Measurements from ENCODE around the gene CD82.

The CD82 gene

DNA sequence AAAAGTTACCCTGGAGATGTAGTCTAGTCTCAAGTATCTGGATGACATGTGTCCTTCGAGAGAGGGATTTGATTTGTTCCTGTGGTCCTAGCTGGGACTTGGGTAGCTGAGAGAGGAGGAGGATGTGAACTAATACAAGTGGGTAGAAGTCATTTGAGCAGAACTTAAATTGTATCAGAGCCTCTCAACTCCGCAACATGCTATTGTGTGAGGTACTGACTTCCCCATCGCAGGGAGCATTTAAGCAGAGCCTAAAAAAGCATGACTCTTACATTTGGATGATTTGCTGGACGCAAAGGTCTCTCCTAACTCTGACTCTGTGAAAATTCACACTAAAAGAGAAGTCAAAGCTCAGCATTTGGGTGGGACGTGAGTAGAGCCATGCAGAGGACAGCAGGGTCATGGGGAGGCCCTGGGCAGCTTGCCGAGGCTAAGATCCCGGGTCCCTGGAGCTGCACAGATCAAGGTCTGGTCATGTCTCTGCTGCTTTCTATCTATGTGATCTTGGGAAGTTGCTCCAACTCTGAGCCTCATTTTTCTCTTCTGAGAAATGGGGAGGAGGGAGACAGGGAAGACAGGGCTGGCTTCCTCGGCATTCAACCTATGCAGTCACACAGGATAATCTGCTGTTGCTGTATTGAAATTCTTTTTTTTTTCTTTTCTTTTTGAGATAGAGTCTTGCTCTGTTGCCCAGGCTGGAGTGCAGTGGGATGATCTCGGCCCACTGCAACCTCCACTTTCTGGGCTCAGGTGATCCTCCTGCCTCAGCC, 44.9 kb downstream of the CD82 start:
- in situ Hi-C loops (cut with MboI; ENCODE audit: low sequenced_read_pairs), result loop anchor here (25.0 kb wide), 1 partner anchor 477 kb away; no protein-coding TSS in a partner anchor

- in situ Hi-C loops (cut with MboI; ENCODE audit: low sequenced_read_pairs), result loop anchor here (25.0 kb wide), 1 partner anchor 476 kb away; no protein-coding TSS in a partner anchor
These were observed 45.6 kb downstream of the CD82 start for GRCh38 chr11:44611088-44611487.

DNA sequence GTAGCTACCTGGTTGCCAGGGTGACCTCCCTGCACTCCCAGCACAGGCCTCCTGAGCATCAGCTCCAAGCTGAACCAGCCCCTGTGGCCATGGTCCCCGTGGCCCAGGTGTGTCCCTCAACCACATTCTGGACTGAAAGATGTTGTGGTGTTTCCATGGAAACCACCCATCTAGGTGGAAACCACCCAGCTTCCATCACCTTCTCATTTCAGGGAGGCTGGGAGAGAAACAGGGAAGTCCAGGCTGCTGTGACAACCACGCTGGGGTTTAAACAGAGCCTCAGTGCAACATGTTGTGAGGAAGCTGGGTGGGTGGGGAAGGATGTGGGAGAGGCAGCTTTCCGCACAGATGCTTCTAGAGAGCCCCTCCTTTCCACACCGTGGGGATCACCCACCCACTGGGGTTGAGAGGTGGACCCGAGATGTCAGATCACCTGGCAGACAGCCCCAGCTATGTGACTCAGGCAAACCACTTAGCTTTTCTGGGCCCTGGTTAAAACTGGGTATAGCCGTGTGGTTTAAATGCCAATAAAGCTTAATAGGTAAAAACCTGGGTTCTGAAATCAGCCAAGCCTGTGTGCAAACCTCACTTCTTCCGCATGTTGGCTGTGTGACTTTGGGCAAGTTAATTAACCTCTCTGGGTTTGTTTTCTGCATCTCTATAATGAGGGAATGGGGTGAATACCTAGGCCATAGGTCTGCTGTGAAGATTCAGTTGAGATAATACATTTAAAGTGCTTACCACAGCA, 46.4 kb downstream of the CD82 start:
- in situ Hi-C loops (cut with MboI; ENCODE audit: low sequenced_read_pairs), result loop anchor here (25.0 kb wide), 1 partner anchor 475 kb away; no protein-coding TSS in a partner anchor

- in situ Hi-C loops (cut with MboI; ENCODE audit: low sequenced_read_pairs), result loop anchor here (25.0 kb wide), 1 partner anchor 474 kb away; no protein-coding TSS in a partner anchor
These were observed 47.7 kb downstream of the CD82 start for GRCh38 chr11:44613153-44613552.

GRCh38 chr11:44614281-44614775, 48.9 kb downstream of the CD82 start:
- in situ Hi-C loops (cut with MboI; ENCODE audit: low sequenced_read_pairs), result loop anchor here (25.0 kb wide), 1 partner anchor 473 kb away; no protein-coding TSS in a partner anchor

GRCh38 chr11:44615041-44615755, 49.7 kb downstream of the CD82 start:
- in situ Hi-C loops (cut with MboI; ENCODE audit: low sequenced_read_pairs), result loop anchor here (25.0 kb wide), 1 partner anchor 472 kb away; no protein-coding TSS in a partner anchor

GRCh38 chr11:44615913-44616791, 50.7 kb downstream of the CD82 start:
- in situ Hi-C loops (cut with MboI; ENCODE audit: low sequenced_read_pairs), result loop anchor here (25.0 kb wide), 1 partner anchor 471 kb away; no protein-coding TSS in a partner anchor

- in situ Hi-C loops (cut with MboI; ENCODE audit: low sequenced_read_pairs), result loop anchor here (25.0 kb wide), 1 partner anchor 469 kb away; no protein-coding TSS in a partner anchor
These were observed 52.4 kb downstream of the CD82 start for GRCh38 chr11:44617671-44618461.

- in situ Hi-C loops (cut with MboI; ENCODE audit: low sequenced_read_pairs), result loop anchor here (25.0 kb wide), 1 partner anchor 469 kb away; no protein-coding TSS in a partner anchor
These were observed 53.3 kb downstream of the CD82 start for GRCh38 chr11:44618561-44619425.

DNA sequence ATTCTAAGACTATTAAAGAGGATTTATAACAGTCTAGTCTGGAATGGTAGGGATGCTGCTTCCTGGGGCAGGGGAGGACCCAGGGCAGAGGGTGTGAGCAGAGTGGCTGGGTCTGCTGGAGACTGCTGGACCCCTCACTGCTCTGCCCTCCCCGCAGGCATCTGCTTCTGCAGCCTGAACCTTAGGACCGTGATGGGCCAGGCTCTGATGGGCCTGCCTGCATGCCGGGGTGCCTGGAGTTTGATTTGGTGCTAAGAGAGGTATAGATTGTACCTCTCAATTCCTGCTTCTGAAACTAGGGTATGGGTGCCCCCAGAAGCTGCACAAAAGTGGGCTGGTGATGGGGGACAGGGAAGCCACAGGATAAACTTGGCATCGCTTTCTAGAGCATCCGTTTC, 54.9 kb downstream of the CD82 start:
- in situ Hi-C loops (cut with MboI; ENCODE audit: low sequenced_read_pairs), result loop anchor here (10.0 to 25.0 kb wide), 2 partner anchors 294 to 467 kb away; no protein-coding TSS in a partner anchor

DNA sequence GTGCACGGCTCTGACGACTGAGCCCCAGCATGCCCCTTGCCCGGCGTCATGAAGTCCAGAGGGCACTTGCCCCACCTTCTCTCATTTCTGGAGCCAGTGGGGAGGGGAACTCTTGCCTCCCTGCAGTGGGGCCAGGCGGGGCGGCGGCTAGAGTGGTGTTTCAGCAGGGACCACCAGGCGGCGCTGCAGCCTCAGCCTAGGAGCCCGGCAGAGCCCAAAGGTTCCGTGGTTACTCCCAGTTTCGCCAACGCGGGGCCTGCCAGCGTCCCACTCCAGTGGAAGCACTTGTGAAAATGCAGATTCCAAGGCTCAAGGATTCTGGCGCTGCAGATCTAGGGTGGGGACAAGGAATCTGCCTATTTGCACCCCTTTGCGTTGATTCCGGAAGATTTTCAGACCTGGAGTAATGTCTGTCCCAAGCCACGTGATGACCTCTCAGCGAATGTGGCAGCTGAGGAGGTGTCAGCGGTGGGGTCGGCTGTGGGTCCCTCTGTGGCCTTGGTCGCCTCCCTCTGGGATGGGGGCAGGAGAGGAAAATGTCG, 55.7 kb downstream of the CD82 start:
- in situ Hi-C loops (cut with MboI; ENCODE audit: low sequenced_read_pairs), result loop anchor here (10.0 to 25.0 kb wide), 2 partner anchors 294 to 466 kb away; no protein-coding TSS in a partner anchor

- in situ Hi-C loops (cut with MboI; ENCODE audit: low sequenced_read_pairs), result loop anchor here (10.0 to 25.0 kb wide), 2 partner anchors 293 to 466 kb away; no protein-coding TSS in a partner anchor
These were observed 56.3 kb downstream of the CD82 start for GRCh38 chr11:44621784-44622183.

DNA sequence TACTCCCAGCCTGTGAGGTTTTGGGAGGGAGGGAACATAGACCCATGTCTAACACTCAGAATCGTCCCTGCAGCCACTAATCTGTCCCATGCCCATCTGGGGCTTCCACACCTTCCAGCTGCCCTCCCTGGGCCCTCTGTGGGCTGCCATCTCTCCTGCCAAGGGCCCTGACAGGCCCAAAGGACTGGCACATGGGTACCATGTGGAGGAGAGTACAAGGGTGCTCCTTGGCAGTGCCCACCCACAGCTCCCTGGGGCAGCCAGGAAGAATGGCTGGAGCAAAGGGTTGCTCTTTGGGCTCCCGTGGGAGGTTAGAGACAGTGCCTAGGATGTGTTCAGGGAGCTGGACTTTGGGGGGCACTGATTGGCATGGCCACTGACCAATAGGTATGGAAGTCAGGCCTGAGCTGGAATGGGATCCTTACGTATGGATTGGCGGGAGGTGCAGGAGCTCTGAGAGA, 56.8 kb downstream of the CD82 start:
- in situ Hi-C loops (cut with MboI; ENCODE audit: low sequenced_read_pairs), result loop anchor here (10.0 to 25.0 kb wide), 2 partner anchors 293 to 465 kb away; no protein-coding TSS in a partner anchor

DNA sequence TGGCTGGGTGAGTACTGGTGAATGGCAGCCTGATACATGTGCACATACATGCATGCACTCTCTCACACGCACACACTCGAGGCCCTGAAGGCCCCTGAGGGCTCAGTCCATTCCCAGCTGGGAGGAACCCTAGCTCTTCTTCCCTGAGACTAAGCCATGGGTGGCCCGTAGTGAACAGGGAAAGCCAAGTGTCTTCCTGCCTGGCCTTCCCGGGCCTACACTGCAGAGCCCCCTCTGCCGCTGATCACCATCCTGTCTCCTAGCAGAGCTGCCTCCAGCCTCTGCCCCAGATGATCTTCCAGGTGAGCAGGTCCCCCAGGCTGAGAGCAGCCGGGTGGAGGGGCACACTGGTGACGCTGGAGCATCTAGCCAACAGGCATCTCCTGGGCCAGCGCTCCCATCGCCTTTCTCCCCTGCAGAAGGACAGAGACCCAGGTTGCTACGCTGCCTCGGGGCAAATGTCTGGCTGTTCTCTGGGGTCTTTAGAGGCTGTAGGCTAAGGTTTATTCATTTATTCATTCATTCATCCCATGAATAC, 57.3 kb downstream of the CD82 start:
- in situ Hi-C loops (cut with MboI; ENCODE audit: low sequenced_read_pairs), result loop anchor here (10.0 to 25.0 kb wide), 2 partner anchors 292 to 465 kb away; no protein-coding TSS in a partner anchor

DNA sequence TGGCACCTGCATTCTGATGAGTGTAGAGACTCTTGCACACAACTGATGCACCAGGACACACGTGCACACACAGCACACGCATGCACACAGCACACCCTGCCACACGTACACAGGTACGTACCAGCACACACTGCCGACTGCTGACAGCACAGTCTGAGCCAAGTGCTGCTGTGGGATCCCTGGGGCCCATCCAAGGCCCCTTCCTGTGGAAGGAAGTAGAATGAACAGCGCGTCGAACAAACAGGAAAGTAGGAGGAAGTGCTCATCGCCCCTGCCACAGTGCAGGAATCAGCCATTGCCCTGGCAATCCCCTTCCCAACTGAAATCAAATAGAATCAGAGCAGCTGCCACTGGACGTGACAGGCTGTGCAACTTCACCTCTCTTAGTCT, 57.9 kb downstream of the CD82 start:
- in situ Hi-C loops (cut with MboI; ENCODE audit: low sequenced_read_pairs), result loop anchor here (10.0 to 25.0 kb wide), 2 partner anchors 291 to 464 kb away; no protein-coding TSS in a partner anchor

- in situ Hi-C loops (cut with MboI; ENCODE audit: low sequenced_read_pairs), result loop anchor here (10.0 to 25.0 kb wide), 2 partner anchors 291 to 463 kb away; no protein-coding TSS in a partner anchor
These were observed 58.4 kb downstream of the CD82 start for GRCh38 chr11:44623731-44624491.
